Right lobe of liver (tissue), 4 donors: Measurements from ENCODE around the gene TRAPPC3.

Source experiments
- POLR2A ChIP-seq: fragments of 450-650 bp; IDR thresholded peaks from one replicate; pipeline ENCODE4 v1.6.1; 2017; ENCODE audit warnings: antibody characterized with exemption, mild to moderate bottlenecking
- TF ChIP-seq, protein P1 (sequence below), 4 donors: fragments of 200-600 bp in 3 of 4; fragments of 450-650 bp in 1 of 4; IDR thresholded peaks; one replicate each; pipeline versions ENCODE4 v1.5.1 to v1.8.0; 2016 to 2022; ENCODE audit warnings: antibody characterized with exemption in 4 of 4, mild to moderate bottlenecking in 2 of 4
- donor health status: DM: no; HTN: no; CAD: no.
- donor health status: DM: no; HTN: no; CAD: no.
- donor health status: DM: no; HTN: yes; CAD: no.

DNA sequence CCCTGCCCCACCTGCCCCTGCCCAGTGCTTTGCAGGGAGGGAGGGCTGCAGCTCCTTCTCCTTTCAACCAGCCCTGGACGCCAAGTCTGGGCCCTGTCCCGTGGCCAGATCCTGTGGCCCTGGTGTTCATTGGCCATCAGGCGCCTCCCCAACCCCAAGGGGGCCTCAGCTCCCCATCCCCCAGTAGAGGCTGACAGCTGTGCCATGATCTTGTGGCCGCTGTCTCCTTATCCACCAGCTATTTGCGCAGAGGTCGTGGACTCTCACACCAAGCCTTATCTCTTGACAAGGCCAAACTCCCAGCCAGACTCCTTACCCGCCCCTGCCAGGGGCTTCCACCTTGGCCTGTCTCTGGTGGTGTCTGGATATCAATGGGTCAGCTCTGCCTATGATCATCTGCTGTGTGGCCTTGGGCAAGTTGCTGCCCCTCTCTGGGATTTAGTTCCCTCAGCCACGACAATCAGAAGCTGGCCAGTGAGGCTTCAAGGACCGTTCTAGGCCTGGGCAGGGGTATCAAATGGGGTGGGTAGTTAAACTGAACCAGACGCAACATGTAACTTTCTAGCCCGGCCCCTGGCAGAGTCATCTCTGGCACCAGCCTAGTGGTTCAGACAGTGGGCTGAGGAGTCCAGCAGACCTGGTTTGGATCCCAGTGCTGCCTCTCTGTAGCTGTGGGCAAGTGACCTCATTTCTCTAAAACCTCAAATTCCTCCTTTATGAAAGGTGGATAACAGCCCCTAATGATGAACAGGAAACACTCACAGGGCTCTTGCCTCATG, 21.0 kb downstream of the TRAPPC3 start:
- TF ChIP-seq, protein P1, sequence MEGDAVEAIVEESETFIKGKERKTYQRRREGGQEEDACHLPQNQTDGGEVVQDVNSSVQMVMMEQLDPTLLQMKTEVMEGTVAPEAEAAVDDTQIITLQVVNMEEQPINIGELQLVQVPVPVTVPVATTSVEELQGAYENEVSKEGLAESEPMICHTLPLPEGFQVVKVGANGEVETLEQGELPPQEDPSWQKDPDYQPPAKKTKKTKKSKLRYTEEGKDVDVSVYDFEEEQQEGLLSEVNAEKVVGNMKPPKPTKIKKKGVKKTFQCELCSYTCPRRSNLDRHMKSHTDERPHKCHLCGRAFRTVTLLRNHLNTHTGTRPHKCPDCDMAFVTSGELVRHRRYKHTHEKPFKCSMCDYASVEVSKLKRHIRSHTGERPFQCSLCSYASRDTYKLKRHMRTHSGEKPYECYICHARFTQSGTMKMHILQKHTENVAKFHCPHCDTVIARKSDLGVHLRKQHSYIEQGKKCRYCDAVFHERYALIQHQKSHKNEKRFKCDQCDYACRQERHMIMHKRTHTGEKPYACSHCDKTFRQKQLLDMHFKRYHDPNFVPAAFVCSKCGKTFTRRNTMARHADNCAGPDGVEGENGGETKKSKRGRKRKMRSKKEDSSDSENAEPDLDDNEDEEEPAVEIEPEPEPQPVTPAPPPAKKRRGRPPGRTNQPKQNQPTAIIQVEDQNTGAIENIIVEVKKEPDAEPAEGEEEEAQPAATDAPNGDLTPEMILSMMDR (IDR thresholded peaks at IDR 0.05): no peak
- TF ChIP-seq POLR2A: no peak
